ENCODE measurements around the gene FLNB.

FLNB gene, protein sequence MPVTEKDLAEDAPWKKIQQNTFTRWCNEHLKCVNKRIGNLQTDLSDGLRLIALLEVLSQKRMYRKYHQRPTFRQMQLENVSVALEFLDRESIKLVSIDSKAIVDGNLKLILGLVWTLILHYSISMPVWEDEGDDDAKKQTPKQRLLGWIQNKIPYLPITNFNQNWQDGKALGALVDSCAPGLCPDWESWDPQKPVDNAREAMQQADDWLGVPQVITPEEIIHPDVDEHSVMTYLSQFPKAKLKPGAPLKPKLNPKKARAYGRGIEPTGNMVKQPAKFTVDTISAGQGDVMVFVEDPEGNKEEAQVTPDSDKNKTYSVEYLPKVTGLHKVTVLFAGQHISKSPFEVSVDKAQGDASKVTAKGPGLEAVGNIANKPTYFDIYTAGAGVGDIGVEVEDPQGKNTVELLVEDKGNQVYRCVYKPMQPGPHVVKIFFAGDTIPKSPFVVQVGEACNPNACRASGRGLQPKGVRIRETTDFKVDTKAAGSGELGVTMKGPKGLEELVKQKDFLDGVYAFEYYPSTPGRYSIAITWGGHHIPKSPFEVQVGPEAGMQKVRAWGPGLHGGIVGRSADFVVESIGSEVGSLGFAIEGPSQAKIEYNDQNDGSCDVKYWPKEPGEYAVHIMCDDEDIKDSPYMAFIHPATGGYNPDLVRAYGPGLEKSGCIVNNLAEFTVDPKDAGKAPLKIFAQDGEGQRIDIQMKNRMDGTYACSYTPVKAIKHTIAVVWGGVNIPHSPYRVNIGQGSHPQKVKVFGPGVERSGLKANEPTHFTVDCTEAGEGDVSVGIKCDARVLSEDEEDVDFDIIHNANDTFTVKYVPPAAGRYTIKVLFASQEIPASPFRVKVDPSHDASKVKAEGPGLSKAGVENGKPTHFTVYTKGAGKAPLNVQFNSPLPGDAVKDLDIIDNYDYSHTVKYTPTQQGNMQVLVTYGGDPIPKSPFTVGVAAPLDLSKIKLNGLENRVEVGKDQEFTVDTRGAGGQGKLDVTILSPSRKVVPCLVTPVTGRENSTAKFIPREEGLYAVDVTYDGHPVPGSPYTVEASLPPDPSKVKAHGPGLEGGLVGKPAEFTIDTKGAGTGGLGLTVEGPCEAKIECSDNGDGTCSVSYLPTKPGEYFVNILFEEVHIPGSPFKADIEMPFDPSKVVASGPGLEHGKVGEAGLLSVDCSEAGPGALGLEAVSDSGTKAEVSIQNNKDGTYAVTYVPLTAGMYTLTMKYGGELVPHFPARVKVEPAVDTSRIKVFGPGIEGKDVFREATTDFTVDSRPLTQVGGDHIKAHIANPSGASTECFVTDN (N-terminal part only)

DNA sequence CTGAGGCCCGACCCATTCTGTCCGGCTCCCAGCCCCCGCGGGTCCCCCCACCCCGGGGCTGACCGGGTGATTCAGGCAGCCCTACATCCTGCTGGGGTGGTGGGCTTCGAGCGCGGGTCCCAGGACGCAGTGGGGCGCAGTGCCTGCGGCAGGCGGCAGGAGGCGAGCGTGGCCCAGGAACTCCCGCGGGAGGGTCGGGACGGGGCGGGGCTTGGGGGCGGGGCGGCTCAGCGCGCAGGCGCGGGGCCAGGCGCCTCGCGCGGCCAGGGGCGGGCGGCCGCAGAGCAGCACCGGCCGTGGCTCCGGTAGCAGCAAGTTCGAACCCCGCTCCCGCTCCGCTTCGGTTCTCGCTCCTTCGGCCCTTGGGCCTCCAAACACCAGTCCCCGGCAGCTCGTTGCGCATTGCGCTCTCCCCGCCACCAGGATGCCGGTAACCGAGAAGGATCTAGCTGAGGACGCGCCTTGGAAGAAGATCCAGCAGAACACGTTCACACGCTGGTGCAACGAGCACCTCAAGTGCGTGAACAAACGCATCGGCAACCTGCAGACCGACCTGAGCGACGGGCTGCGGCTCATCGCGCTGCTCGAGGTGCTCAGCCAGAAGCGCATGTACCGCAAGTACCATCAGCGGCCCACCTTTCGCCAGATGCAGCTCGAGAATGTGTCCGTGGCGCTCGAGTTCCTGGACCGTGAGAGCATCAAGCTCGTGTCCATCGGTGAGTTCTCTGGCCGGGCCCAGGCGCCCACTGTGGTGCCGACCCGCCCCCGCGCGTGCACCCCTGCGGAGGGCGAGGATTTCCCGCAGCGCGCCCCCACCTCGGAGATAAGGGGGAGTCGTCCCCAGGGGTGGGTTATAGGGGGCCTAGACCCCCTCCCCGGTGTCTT, at the start of gene FLNB:
Gene FLNB, plus strand, starts transcription at position 282 of the 885 bp plus-strand sequence. Its CDS starts 143 bp downstream, at position 425.
- DNase-seq: peak; percentile 66

DNA sequence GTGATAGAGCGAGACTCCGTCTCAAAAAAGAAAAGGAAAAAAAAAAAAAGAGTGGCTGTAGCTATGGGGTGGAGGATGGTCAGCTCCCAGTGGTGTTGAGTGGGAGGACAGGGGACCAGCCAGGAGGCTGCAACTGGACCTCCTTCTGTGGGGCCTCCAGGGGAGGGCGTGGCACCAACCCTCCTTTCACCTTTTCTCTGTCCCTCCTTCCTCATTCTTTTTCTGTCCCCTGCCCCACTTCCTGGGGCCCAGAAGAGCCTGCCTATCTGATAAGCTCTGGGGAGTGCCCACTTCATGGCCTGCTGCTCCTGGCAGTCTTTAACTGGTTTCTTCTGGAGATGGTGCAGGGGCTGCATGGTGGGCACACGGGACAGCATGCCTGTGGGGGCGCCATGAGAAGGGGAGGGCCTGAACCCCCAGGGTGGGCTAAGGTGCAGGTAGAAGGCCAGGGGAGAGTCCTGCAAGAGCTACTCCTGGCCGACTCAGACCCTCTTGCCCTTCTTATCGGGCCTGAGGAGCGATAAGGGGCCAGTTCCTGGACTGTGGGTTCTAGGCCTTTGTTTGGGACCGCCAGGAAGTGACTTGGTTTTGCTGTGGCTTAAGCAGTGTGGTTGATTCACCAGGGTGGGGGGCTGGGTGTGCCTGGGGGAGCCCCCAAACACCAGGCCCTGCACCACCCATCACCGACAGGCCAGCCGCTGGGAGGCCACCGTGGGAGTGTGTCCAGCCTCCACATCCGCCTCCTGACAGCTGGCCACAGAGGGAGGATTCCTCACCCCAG, 49.4 kb upstream of the FLNB start:
- DNase-seq: no peak

DNA sequence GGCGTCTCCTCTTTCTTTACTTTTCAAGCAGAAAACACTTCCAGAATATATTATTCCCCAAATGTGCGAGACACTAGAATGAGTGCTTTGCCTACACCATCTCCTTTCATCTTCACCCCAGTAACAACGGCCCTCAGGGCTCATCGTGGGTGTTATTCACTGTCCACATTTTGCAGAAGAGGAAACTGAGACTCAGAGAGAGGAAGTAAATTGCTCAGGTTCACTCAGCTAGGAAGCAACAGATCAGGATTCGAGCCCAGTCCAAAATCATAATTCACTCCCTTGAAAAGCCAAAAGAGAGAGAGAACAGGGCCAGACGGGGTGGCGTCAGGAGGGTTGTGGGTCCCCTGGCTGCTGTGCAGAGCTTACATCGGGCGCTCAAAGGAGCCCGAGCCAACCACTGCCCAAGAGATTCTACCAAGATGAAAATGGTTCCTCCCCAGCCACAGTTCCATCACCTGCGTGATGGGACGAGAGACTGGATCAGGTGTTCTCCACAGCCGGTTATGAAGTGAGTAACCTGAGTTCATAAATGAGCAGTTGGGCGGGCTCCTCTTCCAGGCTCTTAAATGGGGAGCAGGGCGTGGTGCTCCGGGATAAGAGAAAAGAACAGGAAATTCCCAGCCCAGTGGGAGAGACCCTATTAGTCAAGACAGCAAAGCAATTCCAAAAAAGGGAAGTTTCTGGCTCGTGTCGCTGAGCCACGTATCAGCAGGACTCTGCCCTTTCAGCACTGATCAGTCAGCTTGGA, 48.6 kb upstream of the FLNB start:
- DNase-seq: peak; percentile 6

DNA sequence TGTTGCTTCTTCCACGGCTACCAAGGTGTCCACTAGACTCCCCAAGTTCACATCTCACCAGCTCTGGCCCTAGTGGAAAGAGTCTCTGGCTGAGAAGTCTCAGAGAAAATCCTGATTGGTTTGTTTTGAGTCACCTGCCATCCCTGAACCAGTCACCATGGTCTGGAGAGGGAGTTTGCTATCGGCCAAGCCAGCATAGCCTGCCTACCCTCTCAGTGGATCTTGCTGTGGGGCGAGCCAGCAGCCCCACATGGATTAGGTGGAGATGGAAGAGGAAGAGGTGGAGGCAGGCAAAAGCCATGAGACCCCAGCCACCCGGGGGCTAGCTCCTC, 48.1 kb upstream of the FLNB start:
- no peak for DNase-seq

DNA sequence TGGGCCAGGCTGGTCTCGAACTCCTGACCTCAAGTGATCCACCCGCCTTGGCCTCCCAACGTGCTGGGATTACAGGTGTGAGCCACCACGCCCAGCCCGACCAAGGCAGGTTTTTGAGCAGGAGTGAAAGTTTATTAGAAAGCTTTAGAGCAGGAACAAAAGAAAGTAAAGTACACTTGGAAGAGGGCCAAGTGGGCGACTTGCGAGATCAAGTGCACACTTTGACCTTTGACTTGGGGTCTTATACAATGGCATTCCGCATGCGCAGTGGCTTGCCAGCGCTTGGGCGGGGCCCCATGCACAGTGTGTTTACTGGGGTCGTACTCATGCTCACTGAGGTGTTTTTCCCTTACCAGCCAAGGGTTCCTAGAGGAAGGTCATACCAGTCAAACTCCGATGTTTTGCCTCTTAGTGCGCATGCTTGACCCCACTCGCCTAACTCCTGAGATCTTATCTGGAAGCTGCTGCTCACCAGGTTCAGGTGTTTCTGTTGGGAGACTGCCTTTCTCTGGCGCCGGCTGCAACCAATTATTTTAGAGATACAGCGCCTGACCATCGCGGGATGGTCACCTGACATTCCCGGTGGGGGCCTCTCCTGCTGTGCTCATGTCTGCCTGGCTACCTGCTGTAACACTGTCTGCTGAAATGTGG, 46.9 kb upstream of the FLNB start:
- DNase-seq: peak; percentile 16

DNA sequence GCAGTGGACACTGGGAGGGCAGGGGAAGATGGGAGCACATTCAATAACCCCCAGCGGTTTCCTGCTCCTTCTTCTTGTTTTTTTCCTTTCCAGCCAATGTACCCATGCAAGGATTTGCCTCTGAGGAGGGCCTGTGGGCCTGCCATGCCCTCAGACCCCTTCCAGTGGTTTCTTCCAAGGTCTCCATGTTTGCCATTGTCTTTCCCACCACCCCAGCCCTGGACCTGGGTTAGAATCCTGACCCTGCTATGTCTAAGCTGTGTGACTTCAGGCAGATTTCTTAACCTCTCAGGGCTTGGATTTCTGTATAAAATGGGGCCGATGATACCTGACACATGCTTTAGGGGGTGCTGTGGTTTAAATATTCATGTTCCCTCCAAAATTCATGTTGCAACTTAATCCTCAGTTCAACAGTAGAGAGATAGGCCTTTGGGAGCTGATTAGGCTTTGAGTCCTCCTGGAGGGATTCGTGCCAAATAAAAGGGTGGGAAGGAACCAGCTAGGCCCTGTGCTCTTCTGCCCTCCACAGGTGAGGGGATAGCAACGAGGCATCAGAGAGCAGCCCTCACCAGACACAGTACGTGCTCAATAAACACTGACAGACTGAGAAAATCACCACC, 46.3 kb upstream of the FLNB start:
- DNase-seq: no peak

DNA sequence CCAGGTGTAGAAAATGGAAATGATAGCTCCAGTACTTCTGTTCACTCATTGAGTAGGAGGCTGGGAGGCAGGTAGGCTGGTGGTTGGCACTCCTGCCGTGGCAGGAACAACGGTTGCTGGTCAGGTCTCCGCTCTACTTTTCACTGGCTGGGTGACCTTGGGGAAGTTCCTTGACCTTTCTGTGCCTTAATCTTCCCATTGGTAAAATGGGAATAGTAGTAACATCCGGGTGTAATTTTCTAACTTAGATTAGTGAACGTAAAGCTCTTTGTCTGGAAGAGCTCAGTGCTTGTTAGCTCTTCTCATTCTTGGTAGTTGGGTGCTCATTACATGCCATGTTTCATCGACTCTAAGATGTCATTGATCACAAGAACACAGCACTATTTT, 45.8 kb upstream of the FLNB start:
- DNase-seq: no peak

DNA sequence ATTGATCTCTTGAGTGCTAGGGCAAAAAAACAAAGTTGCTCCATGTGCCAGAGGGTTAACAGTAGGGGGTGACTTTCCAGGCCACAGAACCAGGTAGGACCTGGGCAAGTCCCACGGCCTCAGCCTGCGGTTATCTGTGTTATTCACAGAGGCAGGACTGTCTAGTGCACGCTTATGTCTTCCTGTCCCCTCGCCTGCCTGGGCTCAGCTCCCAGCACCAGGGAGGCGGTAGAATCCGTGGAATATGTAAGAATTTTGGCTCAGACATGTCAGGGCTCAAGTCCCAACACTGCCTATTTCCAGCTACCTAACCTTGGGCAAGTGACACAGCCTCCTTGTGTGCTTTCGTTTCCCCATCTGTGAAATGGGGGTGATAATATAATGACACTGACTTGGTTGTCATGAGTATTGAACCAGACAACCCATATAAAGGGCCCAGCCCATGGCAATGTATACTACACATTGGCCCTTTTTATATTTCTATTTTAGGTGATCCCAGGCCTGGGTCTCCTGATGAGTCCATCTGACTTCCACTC, 44.3 kb upstream of the FLNB start:
- DNase-seq: no peak

DNA sequence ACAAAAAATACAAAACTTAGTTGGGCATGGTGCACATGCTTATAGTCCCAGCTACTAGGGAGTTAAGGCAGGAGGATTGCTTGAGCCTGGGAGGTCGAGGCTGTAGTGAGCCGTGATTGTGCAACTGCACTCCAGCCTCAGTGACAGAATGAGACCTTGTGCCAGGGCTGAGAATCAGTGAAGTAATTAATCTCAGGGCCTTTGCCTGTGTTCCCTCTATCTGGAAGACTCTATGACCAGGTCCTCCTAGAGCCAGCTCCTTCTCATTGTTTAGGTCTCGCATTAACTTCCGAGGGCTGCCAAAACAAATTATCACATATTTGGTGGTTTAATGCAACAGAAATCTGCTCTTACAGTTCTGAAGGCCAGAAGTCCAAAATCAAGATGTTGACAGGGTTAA, 41.4 kb upstream of the FLNB start:
- no peak for DNase-seq

DNA sequence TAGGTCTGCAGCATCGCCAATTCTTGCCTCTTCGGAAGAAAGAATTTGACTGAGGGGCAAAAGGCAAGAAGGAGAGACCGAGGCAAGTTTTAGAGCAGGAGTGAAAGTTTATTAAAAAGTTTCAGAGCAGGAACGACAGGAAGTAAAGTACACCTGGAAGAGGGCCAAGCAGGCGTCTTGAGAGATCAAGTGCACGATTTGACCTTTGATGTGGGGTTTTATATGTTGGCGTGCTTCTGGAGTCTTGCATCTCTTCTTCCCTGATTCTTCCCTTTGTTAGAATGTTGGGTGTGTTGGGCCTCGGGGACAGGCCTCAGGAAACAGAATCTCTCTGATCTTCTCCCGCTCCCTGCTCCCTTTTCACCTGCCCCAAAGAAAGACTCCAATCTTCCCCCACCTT, 40.6 kb upstream of the FLNB start:
- no peak for DNase-seq

DNA sequence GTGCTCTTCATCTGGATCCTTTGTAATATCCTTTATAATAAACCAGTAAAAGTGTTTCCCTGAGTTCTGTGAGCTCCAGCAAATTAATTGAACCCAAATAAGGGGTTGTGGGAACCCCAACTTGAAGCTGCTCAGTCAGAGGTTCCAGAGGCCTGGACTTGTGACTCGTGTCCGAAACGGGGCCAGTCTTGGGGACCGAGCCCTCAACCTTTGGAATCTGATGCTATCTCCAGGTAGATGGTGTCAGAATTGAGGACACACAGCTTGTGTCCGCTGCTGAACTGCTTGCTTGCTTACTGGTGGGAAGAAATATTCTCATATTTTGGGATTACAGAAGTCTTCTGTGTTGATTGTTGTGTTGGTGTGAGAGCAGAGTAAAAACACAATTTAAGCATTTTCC, 39.7 kb upstream of the FLNB start:
- no peak for DNase-seq

DNA sequence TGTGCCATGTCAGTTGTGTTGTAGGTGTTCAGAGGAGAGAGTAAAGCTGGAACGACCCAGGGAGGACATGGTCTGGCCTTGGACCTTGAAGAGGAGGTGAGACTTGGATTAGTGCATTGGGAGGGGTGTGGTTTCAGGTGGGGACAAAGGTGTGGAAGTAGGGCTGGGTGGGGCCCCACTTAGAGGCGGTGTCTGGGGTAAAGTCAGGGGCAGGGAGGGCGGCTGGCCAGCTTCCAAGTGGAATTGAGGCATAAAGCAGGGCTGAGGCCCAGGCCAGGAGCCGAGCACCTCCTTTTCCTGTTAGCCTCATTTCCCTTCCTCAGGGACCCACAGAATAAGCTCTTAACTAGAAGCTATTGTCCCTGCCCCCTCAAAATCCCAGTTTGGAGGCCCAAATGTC, 36.2 kb upstream of the FLNB start:
- DNase-seq: no peak

DNA sequence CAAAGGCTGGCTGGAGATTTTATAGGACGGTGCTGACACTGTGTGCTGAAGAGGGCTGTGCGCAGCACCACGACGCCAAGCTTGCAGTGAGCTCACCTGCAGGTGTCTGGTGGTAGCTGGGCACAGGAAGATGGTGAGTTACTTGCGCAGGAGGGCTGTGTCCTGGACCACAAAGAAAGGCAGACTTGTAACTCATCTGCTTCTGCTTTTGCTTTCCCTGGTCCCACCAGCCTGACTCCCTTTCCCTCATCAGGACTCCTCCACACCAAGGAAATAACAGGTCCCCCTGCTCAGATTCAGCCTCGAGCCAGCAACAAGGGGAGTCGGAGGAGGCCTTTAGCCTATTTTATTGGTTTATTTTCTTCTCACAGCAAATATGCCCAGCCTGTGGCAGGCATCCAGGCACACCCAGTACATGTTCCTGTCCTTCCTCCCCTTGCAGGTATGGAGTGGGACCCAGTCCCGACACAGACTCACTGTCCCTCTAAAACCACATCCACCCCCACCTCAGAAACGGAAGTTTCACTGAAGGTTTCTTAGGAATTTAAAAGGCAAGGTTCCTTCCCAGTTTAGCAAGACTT, 35.6 kb upstream of the FLNB start:
- no peak for DNase-seq

DNA sequence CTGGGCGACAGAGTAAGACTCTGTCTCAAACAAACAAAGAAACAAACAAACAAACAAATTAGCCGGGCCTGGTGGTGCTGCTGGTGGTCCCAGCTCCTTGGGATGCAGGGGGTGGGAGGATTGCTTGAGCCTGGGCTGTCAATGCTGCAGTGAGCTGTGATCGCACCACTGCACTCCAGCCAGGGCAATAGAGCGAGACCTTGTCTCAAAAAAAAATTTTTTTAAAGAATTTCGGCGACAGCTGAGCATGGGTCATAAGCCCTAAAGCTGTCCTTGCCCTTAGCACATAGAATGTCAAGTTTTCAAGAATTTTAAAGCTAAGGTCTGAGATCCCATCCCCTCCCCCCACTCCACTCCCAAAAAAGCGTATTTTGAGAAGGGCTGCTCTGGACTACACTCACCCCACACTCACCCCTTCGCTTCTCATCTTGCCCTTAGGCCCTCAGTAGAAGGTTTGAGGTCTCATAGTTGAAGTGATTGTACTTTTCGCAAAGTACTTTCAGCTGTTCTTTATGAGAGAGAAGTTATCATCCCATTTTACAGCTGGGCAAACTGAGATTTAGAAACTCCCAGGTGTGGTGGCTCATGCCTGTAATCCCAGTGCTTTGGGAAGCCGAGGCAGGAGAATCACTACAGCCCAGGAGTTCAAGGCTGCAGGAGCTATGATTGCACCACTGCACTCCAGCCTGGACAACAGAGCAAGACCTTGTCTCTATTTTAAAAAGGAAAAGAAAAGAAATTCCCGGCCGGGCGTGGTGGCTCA, 34.3 kb upstream of the FLNB start:
- no peak for DNase-seq

DNA sequence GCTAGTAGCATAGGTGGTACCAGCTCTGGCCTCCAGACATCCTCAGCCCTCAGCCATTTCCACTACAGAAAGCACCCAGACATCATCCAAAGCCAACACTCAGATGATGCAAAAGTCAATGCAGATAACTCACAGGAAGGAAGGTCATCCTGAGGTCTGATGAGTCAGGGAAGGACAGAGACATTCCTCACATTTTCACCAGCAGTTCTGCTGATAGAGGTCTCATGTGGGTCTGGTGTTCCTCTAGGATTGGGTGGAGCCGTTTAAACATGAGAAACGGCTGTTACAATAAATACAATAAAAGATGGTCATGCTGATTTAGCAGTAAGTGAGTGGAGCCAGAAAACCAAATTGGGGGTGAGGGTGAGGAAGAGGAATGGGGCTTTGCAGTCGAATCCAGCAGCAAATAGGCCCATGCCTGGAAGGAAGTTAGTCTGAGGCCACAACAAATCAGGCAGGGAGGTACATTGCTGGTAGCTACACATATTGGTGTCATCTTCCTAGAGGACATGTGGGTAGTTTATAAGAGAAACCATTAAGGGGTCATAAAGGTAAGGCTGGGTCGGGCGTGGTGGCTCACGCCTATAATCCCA, 33.3 kb upstream of the FLNB start:
- DNase-seq: no peak

DNA sequence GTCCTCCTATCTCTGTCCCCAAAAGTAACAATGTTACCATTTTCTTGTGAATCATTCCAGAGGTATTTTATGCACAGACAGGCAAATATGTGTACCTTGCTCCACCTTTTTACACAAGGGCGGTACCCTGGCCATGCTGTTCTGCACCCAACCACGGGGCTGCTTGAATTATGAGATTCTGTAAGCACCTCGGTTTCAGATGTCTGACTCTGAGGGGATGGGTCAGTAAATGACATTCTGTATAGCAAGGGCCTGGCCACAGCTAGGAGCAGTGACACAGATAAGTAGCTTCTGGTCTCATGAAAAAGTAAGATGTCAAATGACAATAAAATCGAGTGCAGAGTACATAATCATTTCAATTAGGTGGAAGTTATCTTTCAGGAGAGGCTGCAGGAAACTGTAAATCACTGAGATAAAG, 30.4 kb upstream of the FLNB start:
- peak; percentile 33 for DNase-seq

DNA sequence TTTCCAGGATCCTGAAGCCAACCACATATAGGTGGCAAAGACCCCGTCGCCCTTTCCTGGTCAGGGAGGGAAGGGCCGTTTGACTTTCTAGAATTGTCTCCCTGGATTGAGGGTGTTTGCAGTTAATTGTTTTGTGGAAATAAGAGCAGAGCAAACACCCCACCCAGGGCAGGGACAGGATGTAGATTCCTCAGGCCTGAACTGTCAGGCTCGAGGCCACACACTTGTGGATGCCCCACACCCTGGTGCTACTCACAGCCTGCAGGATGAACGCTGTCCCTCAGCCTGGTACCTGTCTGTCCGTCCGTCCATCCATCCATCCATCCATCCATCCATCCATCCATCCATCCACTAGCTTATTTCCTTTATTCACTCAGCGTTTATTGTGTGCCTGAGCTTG, 29.9 kb upstream of the FLNB start:
- DNase-seq: no peak

DNA sequence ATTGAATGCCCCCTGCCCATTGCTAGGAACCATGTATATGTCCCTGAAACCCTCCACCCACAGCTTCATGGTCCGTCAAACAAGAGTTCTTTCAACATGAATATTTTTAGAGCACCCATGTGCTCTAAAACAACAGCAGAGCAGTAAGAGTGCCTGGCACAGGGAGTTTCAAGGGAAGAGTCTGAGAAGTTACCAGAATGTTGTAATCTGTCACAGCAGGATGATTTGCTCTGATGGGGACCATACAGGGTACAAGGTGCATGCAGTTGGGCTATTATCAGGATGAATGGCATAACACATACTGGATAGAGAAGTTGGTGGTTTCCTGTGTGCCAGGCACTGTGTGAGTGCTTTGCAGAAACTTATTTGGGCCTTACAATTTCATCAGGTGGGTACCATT, 27.8 kb upstream of the FLNB start:
- no peak for DNase-seq
